Activated CD4-positive, alpha-beta T cell treated with anti-CD3 and anti-CD28 coated beads, Interleukin-2, amount 50 U/mL, for 4 hours (primary cell): ENCODE results near the gene HOXB13.

Experiments
- DNase-seq, 2 experiments: peaks; one replicate each; pipeline ENCODE4 v3.0.0-alpha.2; 2020

Gene HOXB13

DNA sequence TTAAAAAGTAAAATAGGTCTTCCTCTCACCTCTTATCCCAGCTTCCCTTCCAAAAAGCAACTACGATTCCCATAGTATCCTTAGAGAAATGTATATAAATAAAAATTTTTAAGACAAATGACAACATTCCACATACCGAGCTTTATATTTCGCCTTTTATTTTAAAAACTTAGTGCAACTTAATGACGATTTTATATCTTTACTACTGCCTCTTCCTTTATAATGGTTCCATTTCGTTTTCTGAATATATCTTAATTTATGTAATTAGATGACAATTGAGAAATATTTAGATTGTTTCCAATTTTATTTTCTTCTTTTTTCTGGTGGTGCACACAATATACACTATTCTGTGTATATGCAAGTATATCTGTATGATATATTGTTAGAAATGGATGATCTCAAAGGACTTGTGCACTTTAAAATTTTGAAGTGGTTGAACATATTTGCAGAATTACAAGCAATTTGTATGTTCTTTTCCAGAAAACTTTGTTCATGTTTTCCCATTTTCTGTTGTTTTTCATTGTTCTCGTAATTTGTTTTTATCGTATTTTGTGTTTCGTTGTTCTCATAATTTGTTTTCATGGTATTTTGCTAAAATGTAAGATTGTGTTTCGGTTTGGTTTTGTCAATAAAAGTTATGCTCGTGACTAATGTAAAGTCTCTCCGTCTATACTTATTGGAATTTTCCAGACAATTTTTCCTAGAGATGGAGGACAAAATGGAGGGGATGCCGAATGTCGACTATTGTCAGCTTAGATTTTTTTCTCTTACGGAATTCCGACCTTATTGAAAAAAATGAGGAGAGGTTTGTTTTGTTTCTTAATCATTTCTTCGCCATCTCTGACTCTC is 20.4 kb upstream of the HOXB13 start:
- no peak for DNase-seq

DNA sequence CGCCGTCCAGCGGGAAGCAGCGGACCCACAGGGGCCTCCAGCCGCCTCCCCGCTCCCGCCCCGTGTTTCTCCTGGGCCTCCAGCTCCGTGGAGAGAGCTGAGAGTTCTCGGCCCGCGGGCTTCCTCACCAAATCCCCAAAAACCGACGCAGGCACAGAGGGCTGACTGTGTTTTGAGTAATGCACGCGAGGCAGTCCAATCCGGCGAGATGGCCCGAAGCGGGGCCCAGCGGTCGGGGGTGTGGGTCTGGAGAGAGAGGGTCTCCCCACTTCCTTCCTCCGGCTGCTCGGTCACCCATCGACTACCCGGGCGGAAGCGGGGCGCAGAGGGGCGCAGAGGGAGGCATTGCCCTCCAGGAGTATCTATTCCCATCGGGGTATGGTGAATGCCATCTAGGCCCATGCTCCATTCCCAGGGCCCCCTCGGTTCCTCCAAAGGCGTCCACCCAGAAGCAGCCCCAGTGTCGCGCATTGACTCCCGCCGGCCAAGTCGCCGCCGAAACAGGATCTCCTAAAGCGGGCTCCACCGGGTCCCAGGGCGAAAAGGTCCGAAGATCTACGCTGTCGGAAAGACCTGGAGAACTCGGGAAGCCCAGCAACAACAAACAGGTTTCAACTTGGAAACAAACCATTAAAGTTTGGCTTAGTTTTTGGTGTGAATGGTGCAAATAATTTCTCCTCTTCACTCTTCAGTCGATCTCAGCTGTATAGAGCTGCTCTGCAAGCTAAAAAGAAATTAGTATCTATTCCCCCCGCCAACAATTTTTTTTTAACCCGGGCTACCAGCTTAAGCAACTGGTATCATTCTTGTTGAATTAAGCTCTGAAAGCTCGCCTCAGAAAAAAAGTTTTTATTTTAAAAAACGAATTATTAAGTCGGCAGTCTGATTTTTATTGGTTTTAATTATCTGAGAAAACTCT is 19.2 kb upstream of the HOXB13 start:
- no peak for DNase-seq

DNA sequence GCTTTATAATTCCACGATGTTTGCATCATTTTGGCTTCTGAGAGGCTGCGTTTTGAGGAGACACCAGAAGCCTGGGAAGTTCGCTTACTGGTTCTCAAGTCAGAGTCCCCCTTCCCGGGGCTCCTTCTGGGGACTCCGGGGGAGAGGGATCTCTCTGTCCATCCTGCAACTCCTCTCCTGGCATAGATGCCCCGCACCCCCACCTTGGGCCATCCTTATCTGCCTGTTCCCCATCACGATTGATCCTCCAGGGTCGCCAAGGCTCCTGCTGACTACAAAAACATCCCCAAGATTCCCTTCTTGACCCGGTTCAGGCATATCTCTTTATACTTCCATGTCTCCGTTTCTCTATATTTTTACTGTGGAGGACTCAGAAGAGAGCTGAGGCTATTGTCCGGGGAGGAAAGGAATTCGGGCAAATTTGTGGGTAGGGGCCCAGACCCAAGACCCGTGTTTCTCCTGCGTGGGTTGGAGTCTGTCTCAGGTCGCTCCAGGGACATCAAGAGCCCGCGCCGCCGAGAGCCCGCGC is 18.4 kb upstream of the HOXB13 start:
- no peak for DNase-seq

DNA sequence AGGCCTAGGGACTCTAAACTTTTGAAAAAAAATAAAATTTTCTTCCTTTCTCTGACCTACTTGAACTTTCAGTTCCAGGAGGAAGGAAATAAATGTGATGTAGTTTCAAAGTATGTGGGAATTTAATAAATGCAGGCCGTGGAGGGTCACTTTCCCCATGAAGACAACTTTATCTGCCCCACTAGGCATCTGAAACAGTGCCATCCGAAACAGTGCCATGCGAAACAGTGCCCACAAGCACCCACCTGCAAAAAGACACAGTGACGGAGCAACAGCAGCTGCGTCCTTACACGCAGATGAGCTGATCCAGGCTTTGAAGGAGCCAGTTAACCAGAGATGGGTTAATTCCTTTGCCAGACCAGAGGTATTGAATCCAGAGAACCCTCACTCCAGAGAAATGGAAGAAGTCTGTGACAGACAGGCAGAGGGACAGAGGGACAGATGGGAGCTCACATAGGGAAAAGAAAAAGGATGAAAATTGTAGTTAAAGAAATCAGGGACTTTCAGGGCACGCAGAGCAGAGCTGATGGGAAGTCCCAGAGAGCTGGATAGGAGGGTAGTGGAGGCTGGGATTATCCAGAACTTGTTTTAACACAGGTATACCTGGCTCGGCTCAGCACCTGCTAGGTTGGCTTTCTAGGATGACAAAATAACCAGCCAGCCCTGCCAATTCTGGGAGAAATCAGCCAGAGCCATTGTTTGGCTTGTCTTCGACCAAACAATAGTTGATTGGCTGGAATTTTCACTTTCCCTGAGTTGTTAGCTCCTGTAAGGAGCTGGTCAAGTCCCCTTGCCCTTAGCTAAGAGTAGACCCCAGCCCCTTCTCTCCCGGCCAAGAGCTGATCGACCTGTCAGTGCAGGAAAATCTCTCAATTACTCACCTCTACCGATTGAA is 17.1 kb upstream of the HOXB13 start:
- no peak for DNase-seq

DNA sequence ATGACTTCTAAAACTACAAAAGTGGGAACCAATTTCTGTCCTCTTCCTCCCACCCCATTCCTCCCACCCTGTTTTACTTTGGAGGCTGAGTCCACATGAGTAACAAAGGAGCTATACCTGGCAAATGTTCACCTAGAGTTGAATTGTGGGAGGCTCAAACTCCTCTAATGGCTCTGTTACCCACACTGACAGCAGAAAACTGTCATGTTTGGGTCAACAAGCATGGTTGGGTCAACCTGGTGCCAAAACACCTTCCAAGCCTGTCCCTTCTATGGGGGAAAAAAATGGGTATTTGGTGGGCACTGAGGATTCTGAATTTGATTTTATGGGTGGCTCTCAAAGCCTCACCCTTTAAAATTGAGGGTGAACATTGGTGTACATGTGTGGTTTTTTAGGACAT is 12.0 kb upstream of the HOXB13 start:
- no peak for DNase-seq

- no peak for DNase-seq
These were observed 10.4 kb upstream of the HOXB13 start for GRCh38 chr17:48738803-48739526.

GRCh38 chr17:48738424-48738802 is 9.9 kb upstream of the HOXB13 start:
- no peak for DNase-seq

DNA sequence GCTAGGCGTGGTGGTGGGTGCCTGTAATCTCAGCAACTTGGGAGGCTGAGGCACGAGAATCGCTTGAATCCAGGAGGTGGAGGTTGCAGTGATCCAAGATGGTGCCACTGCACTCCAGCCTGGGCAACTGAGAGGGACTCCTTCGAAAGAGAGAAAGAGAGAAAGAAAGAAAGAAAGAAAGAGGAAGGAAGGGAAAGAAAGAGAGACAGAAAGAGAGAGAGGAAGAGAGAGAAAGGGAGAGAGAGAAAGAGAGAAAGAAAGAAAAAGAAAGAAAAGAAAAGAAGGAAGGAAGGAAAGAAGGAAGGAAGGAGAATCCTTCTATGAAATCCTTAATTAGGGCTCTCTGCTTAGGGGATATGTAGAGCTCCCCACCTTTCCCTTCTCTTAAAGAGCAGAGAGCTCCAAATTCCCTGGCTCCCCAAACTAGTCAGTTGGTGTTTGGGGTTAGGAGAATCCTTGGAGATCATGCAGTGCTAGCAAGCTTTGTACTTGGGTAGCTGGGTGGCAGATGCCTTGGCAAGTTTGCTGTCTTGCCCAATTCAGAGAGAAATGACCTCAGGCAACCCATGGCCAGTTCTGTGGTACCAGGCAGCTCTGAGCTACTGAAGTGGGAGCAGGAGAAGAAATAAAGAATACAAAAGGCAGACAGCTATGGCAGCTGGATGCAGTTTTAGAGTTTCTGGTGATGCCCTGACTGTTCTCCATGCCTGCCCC is 8.9 kb upstream of the HOXB13 start:
- DNase-seq = no peak

- no peak for DNase-seq
These were observed 6.5 kb upstream of the HOXB13 start for GRCh38 chr17:48735062-48735351.

DNA sequence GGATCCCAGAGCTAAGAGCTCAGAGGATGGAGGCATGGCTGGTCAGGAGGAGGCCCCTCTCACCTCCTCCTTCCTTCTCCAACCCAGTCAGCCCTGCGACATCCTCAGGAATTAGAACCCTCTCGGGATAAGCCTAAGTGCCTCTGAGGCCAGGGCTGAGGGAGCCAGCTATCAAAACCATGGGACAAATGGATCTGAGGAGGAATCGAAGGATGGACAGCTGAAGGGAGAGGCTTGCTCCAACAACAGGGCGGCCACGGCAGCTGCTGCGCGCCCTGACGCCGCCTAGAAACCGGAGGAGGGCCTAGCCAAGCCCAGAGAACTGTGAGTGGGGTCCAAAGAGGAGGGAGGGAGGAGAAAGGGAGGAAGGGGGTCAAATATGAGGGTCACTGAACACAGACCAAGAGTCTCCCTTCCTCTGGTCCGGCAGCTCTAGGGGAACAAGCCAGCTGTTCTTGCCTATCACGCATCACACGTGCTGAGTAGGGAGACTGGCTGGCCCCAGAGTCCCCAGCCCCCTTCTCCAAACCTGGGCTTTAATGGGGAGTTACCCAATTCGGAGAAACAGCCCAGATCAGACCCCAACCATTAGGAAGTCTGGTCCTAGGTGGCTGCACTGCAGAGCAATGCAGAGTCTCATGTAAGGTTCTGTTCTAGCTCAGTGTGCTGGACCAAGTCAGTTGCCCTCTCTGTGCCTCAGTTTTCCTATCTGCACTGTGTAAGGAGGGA is 5.9 kb upstream of the HOXB13 start:
- no peak for DNase-seq

GRCh38 chr17:48733632-48734328 is 5.2 kb upstream of the HOXB13 start:
- no peak for DNase-seq

- DNase-seq = no peak
These were observed 4.4 kb upstream of the HOXB13 start for GRCh38 chr17:48732688-48733629.

DNA sequence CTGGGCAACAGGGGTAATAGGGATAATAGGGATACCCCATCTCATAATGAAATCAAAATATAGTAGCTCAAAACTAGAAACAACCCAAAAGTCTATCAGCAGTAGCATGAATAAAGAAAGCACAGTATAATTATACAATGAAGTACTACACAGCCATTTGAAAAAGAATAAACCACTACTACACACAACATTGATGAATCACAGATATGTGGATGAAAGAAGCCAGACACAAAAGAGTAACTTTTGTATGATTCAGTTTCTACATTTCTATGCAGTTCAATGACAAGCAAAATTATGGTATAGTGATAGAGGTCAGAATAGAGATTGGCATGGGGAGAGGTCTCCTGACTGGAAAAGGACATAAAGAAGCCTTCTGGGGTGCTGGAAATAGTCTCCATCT is 2.8 kb upstream of the HOXB13 start:
- no peak for DNase-seq

DNA sequence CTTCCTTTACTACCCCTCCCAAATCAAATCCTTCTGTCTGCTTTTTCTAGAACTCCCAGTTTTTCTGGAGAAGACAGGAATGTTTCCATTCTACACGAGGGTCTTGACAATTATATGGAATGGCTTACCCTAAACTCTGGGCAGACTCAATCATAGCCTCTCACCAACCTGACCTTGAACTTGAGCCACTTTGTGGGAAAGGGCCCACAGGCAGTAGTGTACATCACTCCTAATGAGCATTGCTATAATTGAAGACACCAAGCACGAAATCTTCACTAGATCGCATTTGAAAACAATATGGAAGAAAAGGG is 1.6 kb upstream of the HOXB13 start:
- no peak for DNase-seq

GRCh38 chr17:48729335-48730239 is 1.0 kb upstream of the HOXB13 start:
- DNase-seq = no peak

DNA sequence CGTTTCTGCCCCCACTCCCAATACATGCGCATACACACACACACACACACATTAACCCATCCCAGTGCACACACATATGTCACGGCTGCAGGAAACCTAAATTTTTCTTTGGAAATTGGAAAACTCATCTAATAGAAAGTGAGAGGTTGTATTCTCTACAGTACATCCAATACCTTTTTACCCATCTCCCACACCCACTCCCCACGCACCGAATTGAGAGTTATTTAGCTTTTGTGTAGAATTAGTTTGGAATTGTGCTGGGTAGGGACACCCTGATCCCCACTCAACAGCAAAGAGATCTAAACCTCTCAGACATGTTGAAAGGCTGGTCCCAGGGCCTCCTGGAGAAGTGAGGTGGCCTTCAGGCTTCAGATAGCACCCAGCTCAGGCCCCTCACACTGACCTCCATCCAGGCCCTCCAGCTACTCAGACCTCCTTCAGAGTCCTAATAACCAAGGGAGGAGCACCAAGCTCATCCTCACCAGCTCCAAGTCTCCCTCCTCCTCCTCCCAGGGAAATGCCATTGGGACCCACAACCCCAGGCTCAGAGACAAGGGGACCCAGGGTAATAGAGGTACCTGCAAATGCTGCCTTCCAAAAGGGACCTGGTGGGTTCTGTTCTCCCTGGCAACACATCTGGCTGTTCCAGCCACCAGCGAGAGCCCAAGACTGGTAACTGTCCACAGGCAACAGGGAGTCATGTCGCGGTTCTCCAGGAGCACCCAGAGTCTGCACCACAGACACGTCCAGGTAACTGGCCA is 955 bp downstream of the HOXB13 start:
- DNase-seq = no peak

GRCh38 chr17:48726916-48727286 is 1.6 kb downstream of the HOXB13 start:
- DNase-seq = no peak
